Omental fat pad (tissue), 4 donors: ENCODE data around the gene GNB3. TPM values are rescaled to one million over a fixed set of nuclear protein-coding genes. Genes with fewer than 3 reads are reported as not detected.

Experiments
- ATAC-seq: fragments of 150-250 bp; one replicate; pipeline ENCODE4 v1.9.1; 2016; ENCODE audit warnings: mild to moderate bottlenecking, moderate library complexity; ENCODE audit not compliant: low FRiP score
- DNase-seq: peaks from one replicate; pipeline ENCODE4 v3.0.0-alpha.2; 2019; ENCODE audit warnings: low spot score
- total RNA-seq, 4 donors: library from RNA; depleted of rRNA; stranded (reverse); fragments of >200 nt; gene quantifications; one replicate each; pipeline ENCODE4 v1.1.0, GENCODE V29; 2016
- TF ChIP-seq, protein P1 (sequence below), 3 donors: fragments of 450-650 bp; IDR thresholded peaks; one replicate each; pipeline ENCODE4 v1.5.1; 2016 to 2017; ENCODE audit warnings: antibody characterized with exemption in 3 of 3, mild to moderate bottlenecking in 3 of 3, moderate library complexity in 2 of 3

GNB3 gene
- total RNA-seq, 4 donors from 2014 or later = 0.25 to 2.0 (median 0.48) TPM; not detected in 1

- DNase-seq (no peak), ATAC-seq (no peak)
- TF ChIP-seq, protein P1, sequence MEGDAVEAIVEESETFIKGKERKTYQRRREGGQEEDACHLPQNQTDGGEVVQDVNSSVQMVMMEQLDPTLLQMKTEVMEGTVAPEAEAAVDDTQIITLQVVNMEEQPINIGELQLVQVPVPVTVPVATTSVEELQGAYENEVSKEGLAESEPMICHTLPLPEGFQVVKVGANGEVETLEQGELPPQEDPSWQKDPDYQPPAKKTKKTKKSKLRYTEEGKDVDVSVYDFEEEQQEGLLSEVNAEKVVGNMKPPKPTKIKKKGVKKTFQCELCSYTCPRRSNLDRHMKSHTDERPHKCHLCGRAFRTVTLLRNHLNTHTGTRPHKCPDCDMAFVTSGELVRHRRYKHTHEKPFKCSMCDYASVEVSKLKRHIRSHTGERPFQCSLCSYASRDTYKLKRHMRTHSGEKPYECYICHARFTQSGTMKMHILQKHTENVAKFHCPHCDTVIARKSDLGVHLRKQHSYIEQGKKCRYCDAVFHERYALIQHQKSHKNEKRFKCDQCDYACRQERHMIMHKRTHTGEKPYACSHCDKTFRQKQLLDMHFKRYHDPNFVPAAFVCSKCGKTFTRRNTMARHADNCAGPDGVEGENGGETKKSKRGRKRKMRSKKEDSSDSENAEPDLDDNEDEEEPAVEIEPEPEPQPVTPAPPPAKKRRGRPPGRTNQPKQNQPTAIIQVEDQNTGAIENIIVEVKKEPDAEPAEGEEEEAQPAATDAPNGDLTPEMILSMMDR (IDR thresholded peaks at IDR 0.05) = no peak
Observed at GRCh38 chr12:6837370-6838060, 3.2 kb upstream of the GNB3 start.

DNA sequence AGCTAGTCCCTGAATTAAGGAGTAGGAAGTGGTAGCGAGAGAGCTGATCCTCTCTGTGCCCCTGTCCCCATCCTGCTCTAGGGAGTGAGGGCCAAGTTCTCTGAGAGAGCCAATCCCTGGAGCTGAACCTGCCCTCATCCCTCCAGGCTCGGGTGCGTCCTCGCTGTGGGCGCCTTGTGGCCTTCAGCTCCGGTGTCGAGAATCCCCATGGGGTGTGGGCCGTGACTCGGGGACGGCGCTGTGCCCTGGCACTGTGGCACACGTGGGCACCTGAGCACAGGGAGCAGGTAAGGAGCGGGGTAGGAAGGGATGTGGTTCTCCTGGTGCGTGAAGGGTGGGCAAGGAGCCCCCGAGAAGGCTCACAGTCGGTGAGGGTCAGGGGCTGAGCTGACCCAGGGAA, 1.9 kb upstream of the GNB3 start:
- TF ChIP-seq, protein P1 (IDR thresholded peaks at IDR 0.05) = no peak
- ATAC-seq (no peak), DNase-seq (no peak)

GRCh38 chr12:6839482-6840201, 1.1 kb upstream of the GNB3 start:
- TF ChIP-seq, protein P1 (IDR thresholded peaks at IDR 0.05) = no peak
- no peak for ATAC-seq
- no peak for DNase-seq

GRCh38 chr12:6840330-6840729, 395 bp upstream of the GNB3 start:
- DNase-seq (no peak), ATAC-seq (no peak)
- TF ChIP-seq, protein P1 (IDR thresholded peaks at IDR 0.05) = no peak

DNA sequence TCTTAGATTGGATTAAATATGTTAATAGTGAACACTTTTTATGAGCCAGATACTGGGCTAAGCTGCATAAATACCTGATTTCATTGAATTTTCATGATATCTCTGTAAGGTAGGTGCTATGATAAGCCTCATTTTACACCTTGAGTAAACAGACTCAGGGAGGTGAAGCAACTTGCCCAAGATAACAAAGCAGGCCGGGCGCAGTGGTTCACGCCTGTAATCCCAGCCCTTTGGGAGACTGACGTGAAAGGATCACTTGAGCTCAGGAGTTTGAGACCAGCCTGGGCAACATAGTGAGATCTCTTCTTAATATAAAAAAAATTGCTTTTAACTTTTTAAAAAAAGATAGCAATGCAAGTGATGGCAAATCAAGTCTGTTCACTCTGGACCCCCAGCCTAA, 1.4 kb downstream of the GNB3 start:
- TF ChIP-seq, protein P1 (IDR thresholded peaks at IDR 0.05) = no peak
- DNase-seq (no peak), ATAC-seq (no peak)

DNA sequence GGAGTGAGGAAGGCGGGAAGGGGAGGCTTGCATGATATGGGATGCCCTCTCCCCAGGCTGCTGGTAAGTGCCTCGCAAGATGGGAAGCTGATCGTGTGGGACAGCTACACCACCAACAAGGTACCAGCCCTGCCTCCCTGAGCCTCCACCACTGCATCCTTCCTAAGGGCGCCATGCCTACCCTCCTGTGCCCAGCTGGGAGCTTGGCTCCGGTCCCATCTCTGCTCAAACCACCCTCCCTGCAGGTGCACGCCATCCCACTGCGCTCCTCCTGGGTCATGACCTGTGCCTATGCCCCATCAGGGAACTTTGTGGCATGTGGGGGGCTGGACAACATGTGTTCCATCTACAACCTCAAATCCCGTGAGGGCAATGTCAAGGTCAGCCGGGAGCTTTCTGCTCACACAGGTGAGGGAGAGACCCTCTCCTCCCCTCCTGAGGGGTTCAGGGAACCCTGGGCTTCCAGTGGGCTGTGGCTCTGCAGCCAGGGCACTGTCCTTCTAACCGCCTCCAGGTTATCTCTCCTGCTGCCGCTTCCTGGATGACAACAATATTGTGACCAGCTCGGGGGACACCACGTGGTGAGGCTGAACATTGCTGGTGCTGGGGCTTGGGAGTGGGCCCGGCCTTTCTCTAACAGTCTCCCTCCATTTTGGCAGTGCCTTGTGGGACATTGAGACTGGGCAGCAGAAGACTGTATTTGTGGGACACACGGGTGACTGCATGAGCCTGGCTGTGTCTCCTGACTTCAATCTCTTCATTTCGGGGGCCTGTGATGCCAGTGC, 2.6 kb downstream of the GNB3 start:
- TF ChIP-seq, protein P1 (IDR thresholded peaks at IDR 0.05) = no peak
- DNase-seq (no peak), ATAC-seq (no peak)
